ENCODE results near the gene MYL9.

The MYL9 gene

DNA sequence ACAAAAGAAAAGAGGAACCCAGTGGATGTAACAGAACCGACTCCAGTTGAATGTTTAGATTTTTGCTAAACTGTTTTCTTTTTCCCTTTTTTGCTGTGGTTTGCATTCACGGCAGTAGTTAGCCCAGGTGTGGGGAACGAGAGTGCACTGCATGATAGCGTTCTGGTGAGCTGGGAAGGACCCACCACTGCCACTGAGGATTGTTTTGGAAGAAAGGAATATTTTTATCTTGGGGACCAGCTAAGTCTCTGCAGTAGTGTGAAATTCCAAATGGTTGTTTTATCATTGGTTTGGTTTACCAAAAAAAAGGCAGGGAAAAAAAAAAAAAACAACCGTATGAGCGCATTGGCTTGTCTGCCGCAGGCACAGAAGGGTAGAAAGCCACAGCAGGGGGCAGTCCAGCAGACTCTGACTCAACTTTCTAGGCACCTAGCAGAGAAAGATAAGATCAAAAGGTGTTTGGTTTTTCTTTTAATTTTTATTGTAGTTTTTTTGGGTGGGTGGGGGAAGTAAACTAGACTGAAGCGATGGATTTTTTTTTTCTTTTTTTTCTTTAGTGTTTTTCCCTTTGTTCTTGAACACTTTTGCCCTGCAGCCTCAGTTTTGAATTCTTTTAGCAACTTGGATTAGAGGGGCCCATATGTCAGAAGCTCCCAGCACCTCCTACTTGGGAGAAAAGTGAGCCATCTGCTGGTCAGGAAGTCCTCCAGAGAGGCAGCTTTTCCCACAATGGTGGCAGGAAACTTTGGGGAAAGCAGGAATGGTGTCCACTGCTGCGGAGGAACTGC is 50.7 kb downstream of the MYL9 start:
- TF ChIP-seq, protein P1, sequence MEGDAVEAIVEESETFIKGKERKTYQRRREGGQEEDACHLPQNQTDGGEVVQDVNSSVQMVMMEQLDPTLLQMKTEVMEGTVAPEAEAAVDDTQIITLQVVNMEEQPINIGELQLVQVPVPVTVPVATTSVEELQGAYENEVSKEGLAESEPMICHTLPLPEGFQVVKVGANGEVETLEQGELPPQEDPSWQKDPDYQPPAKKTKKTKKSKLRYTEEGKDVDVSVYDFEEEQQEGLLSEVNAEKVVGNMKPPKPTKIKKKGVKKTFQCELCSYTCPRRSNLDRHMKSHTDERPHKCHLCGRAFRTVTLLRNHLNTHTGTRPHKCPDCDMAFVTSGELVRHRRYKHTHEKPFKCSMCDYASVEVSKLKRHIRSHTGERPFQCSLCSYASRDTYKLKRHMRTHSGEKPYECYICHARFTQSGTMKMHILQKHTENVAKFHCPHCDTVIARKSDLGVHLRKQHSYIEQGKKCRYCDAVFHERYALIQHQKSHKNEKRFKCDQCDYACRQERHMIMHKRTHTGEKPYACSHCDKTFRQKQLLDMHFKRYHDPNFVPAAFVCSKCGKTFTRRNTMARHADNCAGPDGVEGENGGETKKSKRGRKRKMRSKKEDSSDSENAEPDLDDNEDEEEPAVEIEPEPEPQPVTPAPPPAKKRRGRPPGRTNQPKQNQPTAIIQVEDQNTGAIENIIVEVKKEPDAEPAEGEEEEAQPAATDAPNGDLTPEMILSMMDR (conservative IDR thresholded peaks at IDR 0.05), result peak; percentile 77

DNA sequence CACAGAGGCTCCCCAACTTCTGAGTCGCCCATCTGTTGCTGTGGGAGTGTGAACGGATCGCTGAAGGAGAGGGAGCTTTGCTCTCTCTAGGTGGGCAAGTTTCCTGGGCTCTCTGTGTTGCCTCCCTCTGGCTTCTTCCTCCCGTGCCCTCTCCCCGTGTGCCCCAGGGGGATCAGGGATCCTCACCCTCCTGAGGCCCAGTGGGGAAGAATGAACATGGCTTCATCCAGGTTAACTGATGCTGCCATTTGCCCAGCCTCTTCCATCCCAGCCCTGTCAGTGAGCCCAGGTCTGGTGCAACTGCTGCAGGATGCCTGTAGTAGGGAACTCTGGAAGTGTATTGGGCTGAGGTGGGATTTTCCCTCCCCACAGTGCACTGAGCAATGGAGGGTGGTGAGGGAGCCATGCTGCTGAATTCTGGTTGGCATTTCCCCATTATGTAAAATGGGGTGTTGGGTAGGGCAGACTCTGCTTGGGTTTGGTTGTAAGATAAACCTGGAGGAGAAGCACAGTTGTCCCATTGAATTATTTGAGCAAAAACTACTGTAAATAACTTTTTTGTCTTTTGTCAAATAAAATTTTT is 52.1 kb downstream of the MYL9 start:
- H3K27ac ChIP-seq, result no peak overlapping the region
- TF ChIP-seq, protein P1 (conservative IDR thresholded peaks at IDR 0.05), result no peak

More for the DNA sequence above, 50.7 kb downstream of the MYL9 start:
- peak overlapping the region; percentile 30; the same call in 1 of the 2 replicates for H3K27ac ChIP-seq

DNA sequence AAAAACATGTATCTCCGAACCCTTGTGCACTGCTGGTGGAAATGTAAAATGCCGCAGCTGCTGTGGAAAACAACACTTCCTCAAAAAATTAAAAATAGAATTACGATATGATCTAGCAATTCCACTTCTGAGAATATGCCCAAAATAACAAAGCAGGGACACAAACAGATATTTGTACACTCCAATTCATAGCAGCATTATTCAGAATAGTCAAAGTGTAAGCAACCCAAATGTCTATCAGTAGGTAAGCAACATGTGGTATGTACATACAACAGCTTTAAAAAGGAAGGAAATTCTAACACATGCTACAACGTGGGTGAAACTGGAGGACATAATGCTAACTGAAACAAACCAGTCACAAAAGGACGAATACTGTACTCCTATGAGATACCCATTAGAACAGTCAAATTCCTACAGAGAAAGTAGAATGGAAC is 58.6 kb downstream of the MYL9 start:
- H3K27ac ChIP-seq, result no peak overlapping the region
- TF ChIP-seq, protein P1 (conservative IDR thresholded peaks at IDR 0.05), result no peak
